OCI-LY1 (cell line): ENCODE measurements around the gene C1orf216.
"Not testable (repeated sequence)": the region's sequence is repeated elsewhere in the genome, so short reads cannot be mapped to it uniquely, and the experiment has no call there.

Experiments
- EZH2 ChIP-seq: fragments of 200-600 bp; sonication (generic), shearing (Covaris generic); IDR thresholded peaks from 2 replicates; pipeline ENCODE4 v1.8.0; 2017; ENCODE audit warnings: borderline replicate concordance, mixed run types, mild to moderate bottlenecking, antibody characterized with exemption, low read length, moderate library complexity, mixed read lengths
- TF ChIP-seq, protein P1 (sequence below): fragments of 200-600 bp; sonication (generic), shearing (Covaris generic); IDR thresholded peaks from 2 replicates; pipeline ENCODE4 v1.5.1; 2017; ENCODE audit warnings: mild to moderate bottlenecking, antibody characterized with exemption, low read length, moderate library complexity, mixed read lengths

DNA sequence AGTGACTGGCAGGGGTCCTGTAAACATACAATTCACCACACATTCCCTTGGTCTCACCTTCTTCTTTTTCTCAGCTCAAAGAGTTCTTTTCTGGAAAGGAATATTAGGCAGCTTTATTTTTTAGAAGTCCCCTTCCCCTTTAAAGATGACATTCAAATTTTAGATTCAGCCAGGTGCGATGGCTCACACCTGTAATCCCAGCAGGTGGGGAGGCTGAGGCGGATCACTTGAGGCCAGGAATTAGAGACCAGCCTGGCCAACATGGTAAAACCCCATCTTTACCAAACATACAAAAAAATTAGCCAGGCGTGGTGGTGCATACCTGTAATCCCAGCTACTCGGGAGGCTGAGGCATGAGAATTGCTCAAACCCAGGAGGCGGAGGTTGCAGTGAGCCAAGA is 7.6 kb downstream of the C1orf216 start:
- TF ChIP-seq, protein P1, sequence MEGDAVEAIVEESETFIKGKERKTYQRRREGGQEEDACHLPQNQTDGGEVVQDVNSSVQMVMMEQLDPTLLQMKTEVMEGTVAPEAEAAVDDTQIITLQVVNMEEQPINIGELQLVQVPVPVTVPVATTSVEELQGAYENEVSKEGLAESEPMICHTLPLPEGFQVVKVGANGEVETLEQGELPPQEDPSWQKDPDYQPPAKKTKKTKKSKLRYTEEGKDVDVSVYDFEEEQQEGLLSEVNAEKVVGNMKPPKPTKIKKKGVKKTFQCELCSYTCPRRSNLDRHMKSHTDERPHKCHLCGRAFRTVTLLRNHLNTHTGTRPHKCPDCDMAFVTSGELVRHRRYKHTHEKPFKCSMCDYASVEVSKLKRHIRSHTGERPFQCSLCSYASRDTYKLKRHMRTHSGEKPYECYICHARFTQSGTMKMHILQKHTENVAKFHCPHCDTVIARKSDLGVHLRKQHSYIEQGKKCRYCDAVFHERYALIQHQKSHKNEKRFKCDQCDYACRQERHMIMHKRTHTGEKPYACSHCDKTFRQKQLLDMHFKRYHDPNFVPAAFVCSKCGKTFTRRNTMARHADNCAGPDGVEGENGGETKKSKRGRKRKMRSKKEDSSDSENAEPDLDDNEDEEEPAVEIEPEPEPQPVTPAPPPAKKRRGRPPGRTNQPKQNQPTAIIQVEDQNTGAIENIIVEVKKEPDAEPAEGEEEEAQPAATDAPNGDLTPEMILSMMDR, result not testable (repeated sequence)
- not testable (repeated sequence) for TF ChIP-seq EZH2
